ENCODE results near the gene ZDHHC13. TPM values are rescaled to one million over a fixed set of nuclear protein-coding genes. Genes with fewer than 3 reads are reported as not detected.

The ZDHHC13 gene
- total RNA-seq, 4 donors from 2014 or later = 45.8 to 64.9 (median 58.1) TPM

DNA sequence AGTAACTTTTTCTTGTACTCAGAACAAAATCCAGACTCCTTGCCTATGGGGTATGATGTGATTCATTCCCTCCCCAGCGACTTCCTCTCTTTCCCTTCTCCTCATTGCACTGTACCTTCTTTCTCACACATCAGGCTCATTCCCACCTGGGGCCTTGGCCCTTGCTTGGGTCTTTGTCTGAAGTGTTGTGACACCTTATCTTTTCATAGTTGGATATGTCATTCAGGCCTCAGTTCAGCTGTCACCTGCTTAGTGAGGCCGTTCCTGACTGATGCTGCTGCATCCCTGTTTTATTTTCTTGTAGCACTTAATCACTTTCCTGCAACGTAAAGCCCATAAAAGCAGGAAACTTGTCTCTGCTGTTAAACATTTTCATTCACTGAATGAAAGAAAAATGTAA is 39.9 kb downstream of the ZDHHC13 start:
- peaks cover 0 to 100% (median 0%) of the 10 kb centered on the region in 3 donors for H3K36me3 ChIP-seq
- TF ChIP-seq, protein P1, sequence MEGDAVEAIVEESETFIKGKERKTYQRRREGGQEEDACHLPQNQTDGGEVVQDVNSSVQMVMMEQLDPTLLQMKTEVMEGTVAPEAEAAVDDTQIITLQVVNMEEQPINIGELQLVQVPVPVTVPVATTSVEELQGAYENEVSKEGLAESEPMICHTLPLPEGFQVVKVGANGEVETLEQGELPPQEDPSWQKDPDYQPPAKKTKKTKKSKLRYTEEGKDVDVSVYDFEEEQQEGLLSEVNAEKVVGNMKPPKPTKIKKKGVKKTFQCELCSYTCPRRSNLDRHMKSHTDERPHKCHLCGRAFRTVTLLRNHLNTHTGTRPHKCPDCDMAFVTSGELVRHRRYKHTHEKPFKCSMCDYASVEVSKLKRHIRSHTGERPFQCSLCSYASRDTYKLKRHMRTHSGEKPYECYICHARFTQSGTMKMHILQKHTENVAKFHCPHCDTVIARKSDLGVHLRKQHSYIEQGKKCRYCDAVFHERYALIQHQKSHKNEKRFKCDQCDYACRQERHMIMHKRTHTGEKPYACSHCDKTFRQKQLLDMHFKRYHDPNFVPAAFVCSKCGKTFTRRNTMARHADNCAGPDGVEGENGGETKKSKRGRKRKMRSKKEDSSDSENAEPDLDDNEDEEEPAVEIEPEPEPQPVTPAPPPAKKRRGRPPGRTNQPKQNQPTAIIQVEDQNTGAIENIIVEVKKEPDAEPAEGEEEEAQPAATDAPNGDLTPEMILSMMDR (IDR thresholded peaks at IDR 0.05) = no peak
- TF ChIP-seq POLR2A (IDR thresholded peaks at IDR 0.05) = no peak
- H3K27ac ChIP-seq = no peak overlapping the region
- no peaks in the 10 kb centered on the region for H3K27me3 ChIP-seq
- H3K4me1 ChIP-seq = no peaks in the 10 kb centered on the region
- H3K9me3 ChIP-seq = no peaks in the 10 kb centered on the region
- no peak for DNase-seq
- 59 to 85% methylated on average over 3 of the region's 3 CpGs for WGBS, 2 donors
- intact Hi-C loops (cut with DNase I) = no loop called here
- H3K4me3 ChIP-seq = no peak overlapping the region

DNA sequence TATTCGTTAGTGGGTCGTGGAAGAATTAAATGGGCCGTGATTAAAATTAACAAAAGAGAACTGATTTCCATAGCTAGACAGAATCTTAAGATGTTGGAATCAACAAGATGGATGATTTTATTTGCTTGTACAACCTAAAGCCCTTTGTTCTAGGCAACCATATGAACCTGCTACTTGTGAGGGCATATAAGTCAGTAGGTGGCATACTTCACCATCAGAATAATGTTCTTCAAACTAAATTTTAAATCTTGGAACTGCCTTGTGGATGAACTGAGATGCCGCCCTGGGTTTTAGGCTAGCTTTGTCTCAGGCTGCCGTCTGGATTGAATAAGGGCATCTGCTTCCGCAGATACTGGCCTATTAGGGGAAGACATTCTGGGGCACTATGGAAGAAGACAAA is 43.9 kb downstream of the ZDHHC13 start:
- Histone ChIP-seq H3K4me1 (no peaks in the 10 kb centered on the region), H3K9me3 (no peaks in the 10 kb centered on the region), H3K4me3 (no peak overlapping the region), H3K36me3 (peaks cover 0 to 94% (median 7%) of the 10 kb centered on the region in 3 donors), H3K27ac (no peak overlapping the region), H3K27me3 (no peaks in the 10 kb centered on the region)
- TF ChIP-seq, protein P1 (IDR thresholded peaks at IDR 0.05) = no peak
- TF ChIP-seq POLR2A (IDR thresholded peaks at IDR 0.05) = no peak
- DNase-seq = no peak
- 87% methylated on average over 6 of the region's 6 CpGs for WGBS, 2 donors
- intact Hi-C loops (cut with DNase I) = no loop called here

DNA sequence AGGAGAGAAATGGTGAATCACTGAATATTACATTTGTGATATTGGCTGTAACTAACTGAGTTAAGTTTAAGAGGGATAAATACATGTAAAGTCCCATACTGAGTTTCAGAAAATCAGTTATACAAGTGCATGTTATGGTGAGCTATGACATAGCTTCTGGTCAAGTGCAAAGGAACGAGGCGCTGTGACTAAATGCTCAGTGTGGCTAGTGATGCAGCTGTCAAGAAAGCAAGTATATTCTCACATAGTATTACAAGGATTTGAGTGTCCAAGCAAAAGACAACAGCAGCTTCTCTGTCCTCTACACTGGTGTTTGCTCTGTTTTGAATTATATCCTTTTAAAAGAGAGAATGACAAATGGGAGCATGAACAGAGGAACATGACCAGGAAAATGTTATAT is 44.7 kb downstream of the ZDHHC13 start:
- intact Hi-C loops (cut with DNase I) = no loop called here
- Histone ChIP-seq H3K9me3 (no peaks in the 10 kb centered on the region), H3K36me3 (peaks cover 0 to 92% (median 7%) of the 10 kb centered on the region in 3 donors), H3K27ac (no peak overlapping the region), H3K27me3 (no peaks in the 10 kb centered on the region), H3K4me3 (no peak overlapping the region), H3K4me1 (no peaks in the 10 kb centered on the region)
- no peak for DNase-seq
- no peak for TF ChIP-seq POLR2A (IDR thresholded peaks at IDR 0.05)
- TF ChIP-seq, protein P1 (IDR thresholded peaks at IDR 0.05) = no peak
- 94 to 100% methylated on average over 2 of the region's 2 CpGs for WGBS, 2 donors

DNA sequence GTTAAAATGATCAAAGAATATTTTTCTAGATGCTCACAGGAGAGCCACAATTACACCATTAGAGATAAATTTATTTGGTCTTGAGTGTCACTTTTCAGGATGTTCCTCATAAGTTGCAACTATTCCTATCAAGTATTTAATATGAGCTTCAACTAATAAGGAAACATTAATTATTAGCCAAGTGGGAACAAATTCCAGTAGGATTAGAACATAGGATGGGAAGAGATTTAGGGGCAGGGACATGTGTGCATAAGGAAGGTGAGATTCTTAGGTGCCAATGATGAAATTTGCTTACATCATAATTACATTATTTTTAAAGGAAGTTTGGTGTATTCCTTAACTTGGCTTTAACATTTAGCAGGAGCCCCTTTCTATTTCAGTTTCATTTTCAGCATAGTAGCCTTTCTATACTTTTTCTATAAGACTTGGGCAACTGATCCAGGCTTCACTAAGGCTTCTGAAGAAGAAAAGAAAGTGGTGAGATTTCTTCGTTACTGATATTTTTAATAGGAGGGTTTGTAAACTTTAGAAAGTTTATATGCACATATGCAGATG is 46.1 kb downstream of the ZDHHC13 start:
- H3K36me3 ChIP-seq = peaks cover 0 to 92% (median 7%) of the 10 kb centered on the region in 3 donors
- intact Hi-C loops (cut with DNase I) = no loop called here

DNA sequence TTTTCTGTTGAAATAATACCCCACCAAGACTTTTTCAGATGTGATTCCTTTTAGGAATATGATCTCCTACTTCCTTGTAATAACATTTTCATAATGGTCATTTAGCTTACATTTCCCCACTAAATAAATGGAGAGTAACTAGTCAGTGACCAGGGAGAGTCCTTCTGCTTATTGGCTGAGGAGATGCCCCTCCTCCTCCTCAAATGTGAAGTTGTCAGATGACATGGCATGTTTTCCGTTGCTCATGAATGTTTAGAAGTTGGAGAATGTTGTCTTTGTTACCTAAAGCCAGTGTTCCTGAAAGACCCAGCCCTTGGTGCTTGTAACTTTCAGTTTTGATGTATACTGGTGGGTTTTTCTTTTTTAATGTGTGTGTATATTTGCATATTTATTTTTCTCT is 46.6 kb downstream of the ZDHHC13 start:
- Histone ChIP-seq H3K9me3 (no peaks in the 10 kb centered on the region), H3K27ac (no peak overlapping the region), H3K36me3 (peaks cover 0 to 92% (median 7%) of the 10 kb centered on the region in 3 donors), H3K27me3 (no peaks in the 10 kb centered on the region), H3K4me3 (no peak overlapping the region), H3K4me1 (no peaks in the 10 kb centered on the region)
- no peak for TF ChIP-seq POLR2A (IDR thresholded peaks at IDR 0.05)
- TF ChIP-seq, protein P1 (IDR thresholded peaks at IDR 0.05) = no peak
- no peak for DNase-seq
- WGBS, 2 donors = 68 to 76% methylated on average over 1 of the region's 1 CpG
- intact Hi-C loops (cut with DNase I) = no loop called here

More for the DNA sequence above, 46.1 kb downstream of the ZDHHC13 start:
- no peak overlapping the region for H3K4me3 ChIP-seq
- no peak overlapping the region for H3K27ac ChIP-seq
- DNase-seq = no peak
- no peaks in the 10 kb centered on the region for H3K27me3 ChIP-seq
- 92 to 93% methylated on average over 1 of the region's 1 CpG for WGBS, 2 donors
- no peaks in the 10 kb centered on the region for H3K9me3 ChIP-seq
- H3K4me1 ChIP-seq = no peaks in the 10 kb centered on the region
- TF ChIP-seq, protein P1 (IDR thresholded peaks at IDR 0.05) = no peak
- no peak for TF ChIP-seq POLR2A (IDR thresholded peaks at IDR 0.05)

All from esophagus squamous epithelium (tissue), 5 donors.